HG02763 (cell line): Measurements from ENCODE around the gene EP400.
"Not testable (repeated sequence)": the region's sequence is repeated elsewhere in the genome, so short reads cannot be mapped to it uniquely, and the experiment has no call there.

Experiments used
- ATAC-seq: cut with Tn5 transposase; IDR thresholded peaks from one replicate; pipeline ENCODE4 v1.9.1; 2021; ENCODE audit warnings: mild to moderate bottlenecking, moderate library complexity; ENCODE audit not compliant: unreplicated experiment

Gene EP400

GRCh38 chr12:132036063-132036683, 86.4 kb downstream of the EP400 start:
- no peak for ATAC-seq

DNA sequence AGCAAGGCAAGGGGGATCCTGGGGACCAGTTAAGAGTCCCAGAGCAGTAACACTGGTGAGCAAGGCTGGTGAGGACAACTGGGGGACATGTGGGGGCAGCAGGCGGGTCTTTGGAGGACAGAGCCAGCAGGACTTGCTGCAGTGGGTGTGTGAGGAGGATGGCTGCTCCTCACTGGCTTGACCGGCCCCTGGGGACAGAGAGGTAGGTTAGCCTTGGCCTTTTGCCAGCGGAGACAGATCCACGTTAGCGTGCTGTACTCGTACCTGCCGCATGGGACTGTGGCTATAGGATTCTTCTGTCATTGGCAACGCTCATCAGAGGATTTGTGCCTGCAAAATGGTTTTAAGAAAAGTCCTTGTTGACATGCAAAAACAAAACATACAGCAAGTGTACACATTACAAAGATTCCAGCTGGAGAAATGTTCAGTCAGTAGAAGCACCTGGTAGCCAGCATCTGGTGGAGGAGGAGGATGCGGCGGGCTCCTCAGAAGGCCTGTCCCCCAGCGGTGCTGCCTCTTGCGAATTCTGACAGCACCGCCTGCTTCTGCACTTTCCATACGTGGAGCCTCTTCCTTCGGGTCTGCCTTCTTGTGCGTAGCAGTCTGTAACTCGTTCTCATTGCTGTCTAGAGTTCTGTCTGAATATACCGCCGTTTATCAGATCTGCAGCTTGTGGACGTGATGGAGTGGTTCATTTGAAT, 91.3 kb downstream of the EP400 start:
- ATAC-seq = no peak

GRCh38 chr12:132043216-132043615, 93.5 kb downstream of the EP400 start:
- no peak for ATAC-seq

DNA sequence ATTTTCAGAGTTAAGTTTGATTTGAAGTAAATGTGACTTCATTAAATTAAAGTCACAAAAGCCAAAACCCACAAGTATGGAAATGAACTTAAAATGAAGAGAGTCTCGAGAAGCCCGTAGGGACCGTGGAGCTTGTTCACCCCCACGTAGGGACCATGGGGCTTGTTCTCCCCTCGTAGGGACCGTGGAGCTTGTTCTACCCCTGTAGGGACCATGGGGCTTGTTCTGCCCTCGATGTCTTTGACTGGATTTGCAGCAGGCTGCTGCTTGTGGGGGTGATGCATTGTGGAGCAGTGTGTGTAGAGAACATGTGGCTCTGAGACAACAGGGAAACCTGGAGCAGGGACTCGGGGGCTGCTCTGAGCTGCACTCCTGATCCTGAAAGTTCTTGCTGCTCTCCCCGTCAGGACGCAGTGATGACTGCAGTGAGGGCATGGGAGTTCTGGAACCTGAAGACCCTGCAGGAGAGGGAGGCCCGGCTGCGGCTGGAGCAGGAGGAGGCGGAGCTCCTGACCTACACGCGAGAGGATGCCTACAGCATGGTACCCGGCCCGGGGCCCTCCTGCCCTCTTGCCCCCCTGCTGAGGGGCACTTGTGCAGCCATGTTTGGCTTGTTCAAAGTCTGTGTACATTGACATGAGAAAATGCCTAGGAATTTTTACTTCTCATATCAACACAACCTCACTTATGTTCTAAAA, 94.2 kb downstream of the EP400 start:
- ATAC-seq = no peak

- ATAC-seq = no peak
These were observed 95.1 kb downstream of the EP400 start for GRCh38 chr12:132044661-132045412.

DNA sequence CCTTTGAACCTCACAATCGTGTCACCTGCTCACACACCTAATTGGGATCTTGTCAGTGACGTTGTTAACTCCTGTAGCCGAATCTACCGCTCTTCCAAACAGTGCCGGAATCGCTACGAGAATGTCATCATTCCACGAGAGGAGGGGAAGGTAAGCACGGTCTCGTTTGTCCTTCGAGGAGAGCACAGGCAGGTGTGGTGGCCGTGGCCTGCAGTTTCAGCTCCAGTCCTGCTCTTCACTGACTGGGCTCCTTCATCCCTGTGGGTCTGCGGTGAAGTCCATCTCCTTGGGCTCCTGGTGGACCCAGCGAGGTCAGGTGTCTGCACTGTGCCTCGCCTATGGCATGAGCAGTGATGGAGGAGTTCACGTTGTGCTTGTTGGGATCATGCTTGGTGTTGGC, 96.0 kb downstream of the EP400 start:
- ATAC-seq = no peak

DNA sequence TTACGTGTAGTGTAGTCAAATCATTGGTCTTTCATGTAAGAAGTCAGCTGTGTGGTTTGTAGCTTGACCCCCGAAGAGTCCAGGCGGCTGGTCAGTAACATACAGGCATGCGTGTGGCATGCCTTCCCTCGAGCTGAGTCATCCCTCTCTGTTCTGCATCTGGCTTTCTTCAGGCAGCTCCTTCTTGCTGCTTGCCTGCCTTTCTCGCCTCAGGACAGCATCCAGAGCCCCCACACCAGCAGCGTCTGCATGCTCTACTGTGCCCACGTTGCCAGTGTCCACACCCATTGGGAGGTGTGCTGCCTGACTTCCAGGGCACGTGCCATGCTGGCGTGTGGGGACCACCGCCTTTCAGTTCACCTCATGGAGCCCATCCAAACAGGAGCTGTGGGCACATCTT, 96.8 kb downstream of the EP400 start:
- no peak for ATAC-seq

DNA sequence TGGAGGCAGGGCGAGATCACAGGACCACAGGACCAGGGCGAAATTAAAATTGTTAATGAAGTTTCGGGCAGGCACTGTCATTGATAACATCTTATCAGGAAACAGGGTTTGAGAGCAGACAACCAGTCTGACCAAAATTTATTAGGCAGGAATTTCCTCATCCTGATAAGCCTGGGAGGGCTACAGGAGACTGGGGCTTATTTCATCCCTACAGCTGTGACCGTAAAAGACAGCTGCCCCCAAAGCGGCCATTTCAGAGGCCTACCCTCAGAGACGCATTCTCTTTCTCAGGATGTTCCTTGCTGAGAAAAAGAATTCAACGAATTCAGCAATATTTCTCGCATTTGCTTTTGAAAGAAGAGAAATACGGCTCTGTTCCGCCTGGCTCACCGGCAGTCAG, 97.9 kb downstream of the EP400 start:
- not testable (repeated sequence) for ATAC-seq

DNA sequence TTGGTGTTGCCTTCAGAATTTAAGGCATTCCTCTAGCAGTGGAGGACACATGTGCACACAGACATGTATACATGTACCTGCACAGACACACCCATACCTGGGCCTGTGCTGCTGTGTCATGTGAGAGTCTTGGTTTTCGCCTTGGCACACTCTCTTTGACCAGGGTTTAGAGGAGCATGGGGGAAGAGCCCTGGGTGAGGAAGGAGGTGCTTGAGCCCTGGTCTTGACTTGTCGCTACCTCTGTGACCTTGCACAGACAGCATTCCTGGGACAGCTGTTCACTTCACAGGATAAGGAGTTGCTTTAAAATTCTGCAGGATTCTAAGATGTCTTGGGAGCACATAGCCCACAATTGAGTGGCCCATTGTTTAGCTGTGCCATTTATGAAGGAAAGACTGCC, 99.7 kb downstream of the EP400 start:
- no peak for ATAC-seq

- no peak for ATAC-seq
These were observed 100.1 kb downstream of the EP400 start for GRCh38 chr12:132049876-132050275.

GRCh38 chr12:132051718-132052117, 102.0 kb downstream of the EP400 start:
- ATAC-seq = not testable (repeated sequence)

GRCh38 chr12:132052196-132052932, 102.6 kb downstream of the EP400 start:
- no peak for ATAC-seq

DNA sequence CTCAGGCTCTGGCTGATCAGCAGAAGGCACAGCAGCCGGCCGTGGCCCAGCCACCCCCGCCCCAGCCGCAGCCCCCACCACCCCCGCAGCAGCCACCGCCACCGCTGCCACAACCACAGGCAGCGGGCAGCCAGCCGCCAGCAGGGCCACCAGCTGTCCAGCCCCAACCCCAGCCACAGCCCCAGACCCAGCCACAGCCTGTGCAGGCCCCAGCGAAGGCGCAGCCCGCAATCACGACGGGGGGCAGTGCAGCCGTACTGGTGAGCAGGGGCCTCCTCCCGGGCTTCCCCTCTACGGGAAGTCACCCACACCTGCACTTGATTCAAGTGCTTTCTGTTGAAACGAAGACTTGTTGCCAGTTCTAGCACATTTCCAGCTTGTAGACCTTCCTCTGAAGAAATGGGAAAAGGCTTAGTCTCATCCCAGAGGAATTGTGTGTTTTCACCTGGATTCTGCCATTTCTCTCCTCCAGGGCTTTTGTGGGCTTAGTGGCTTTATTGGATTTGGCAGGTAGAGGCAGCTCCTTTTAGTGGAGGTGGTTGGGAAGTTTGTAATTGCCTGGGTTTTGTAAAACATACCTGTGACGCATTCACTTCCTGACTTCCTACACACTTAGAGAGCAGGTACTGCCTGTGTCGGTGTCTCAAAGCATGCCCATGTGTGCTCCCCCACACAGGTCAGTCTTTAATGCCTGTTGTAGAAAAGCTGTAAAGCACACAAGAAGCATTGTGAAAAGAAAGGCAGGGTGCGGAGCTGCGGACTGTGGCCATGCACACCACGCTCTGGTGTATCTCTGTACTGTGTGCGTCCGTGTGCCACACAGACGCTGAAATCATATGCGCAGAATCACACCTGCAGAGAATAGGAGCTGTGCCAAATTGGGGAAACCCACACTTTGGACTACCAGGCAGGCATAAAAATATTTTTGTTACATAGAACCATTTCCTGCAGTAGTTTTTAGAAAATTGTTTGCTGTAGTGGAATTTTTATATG, 103.9 kb downstream of the EP400 start:
- no peak for ATAC-seq

- no peak for ATAC-seq
These were observed 105.2 kb downstream of the EP400 start for GRCh38 chr12:132054983-132055382.

- no peak for ATAC-seq
These were observed 105.9 kb downstream of the EP400 start for GRCh38 chr12:132055535-132056096.

GRCh38 chr12:132056320-132056719, 106.6 kb downstream of the EP400 start:
- ATAC-seq = no peak

- ATAC-seq = no peak
These were observed 107.2 kb downstream of the EP400 start for GRCh38 chr12:132056951-132057350.

DNA sequence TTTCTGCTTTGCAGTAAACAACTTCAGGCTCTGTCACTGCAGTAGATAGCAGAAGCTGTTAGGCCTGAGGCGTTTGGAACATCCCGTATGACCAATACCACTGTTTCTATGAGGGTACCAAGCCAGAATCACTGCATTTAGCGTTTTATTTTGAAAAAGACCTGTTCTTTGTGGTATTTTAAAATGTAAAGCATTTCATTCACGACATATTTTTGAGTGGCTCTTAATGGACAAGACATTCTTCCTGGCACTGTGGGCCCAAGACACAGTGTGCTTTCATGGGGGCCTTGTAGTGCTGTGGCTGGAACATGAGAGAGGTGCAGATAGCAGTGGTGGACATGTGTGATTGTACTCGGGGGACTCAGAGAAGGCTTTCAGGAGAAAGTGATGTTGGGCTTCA, 107.9 kb downstream of the EP400 start:
- ATAC-seq = no peak

DNA sequence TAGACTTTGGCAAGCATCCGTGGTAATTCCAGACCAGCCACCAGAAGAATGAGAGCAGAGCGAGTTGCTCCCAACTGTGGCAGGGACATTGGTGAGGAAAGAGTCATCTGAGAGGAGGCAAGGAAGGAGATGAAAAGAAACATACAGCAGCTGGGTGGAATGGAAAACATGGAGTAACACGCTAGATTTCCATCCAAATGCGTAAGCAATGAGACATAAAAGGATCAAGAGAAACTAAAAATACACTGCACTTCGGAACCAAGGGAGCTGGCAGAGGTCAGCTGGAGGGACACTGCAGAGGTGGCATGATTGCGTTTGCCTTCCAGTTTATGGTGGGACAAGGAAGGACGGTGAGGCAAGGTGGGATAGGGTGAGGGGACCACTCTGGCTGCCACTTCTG, 111.5 kb downstream of the EP400 start:
- no peak for ATAC-seq
